Lower leg skin (tissue), 3 donors: ENCODE results near the gene ATXN3.

Experiments
- CTCF ChIP-seq, 3 donors: fragments of 450-650 bp; IDR thresholded peaks; one replicate each; pipeline ENCODE4 v1.5.1; 2016; ENCODE audit warnings: antibody characterized with exemption in 3 of 3, mild to moderate bottlenecking in 3 of 3, moderate library complexity in 2 of 3
- POLR2A ChIP-seq, 2 donors: fragments of 450-650 bp; IDR thresholded peaks; one replicate each; pipeline ENCODE4 v1.6.1; 2016 to 2017; ENCODE audit warnings: antibody characterized with exemption in 2 of 2, mild to moderate bottlenecking in 1 of 2, moderate library complexity in 1 of 2

- TF ChIP-seq CTCF (IDR thresholded peaks at IDR 0.05): no peak
- TF ChIP-seq POLR2A (IDR thresholded peaks at IDR 0.05): no peak
These were observed 6.6 kb downstream of the ATXN3 start for GRCh38 chr14:92099802-92100201.
